Measurements from ENCODE around the gene NME5.
A peak's percentile ranks its signal among the peaks of the same experiment; 100 is the strongest.
"Not testable (repeated sequence)": the region's sequence is repeated elsewhere in the genome, so short reads cannot be mapped to it uniquely, and the experiment has no call there.

Gene NME5

GRCh38 chr5:138138949-138139780 lies at the start of gene NME5:
Gene NME5 (minus strand): TSS chr5:138139428. CDS start chr5:138138780, 648 bp downstream.
- DNase-seq, result peak; percentile 6

GRCh38 chr5:138188626-138189025 lies 49.4 kb upstream of the NME5 start:
- DNase-seq, result no peak

GRCh38 chr5:138186002-138186447 lies 46.8 kb upstream of the NME5 start:
- DNase-seq, result no peak

GRCh38 chr5:138182808-138183207 lies 43.6 kb upstream of the NME5 start:
- DNase-seq, result no peak

GRCh38 chr5:138180841-138181240 lies 41.6 kb upstream of the NME5 start:
- no peak for DNase-seq

GRCh38 chr5:138180183-138180782 lies 41.1 kb upstream of the NME5 start:
- DNase-seq, result peak; percentile 38

- DNase-seq, result no peak
These were observed 40.1 kb upstream of the NME5 start for GRCh38 chr5:138179277-138179857.

- DNase-seq, result peak; percentile 97
These were observed 39.5 kb upstream of the NME5 start, which contains the start of the genes BRD8 and KIF20A for GRCh38 chr5:138178516-138179276. Gene BRD8 (minus strand): TSS chr5:138178630. CDS start chr5:138178614, 16 bp downstream. Gene KIF20A (plus strand): TSS chr5:138179112. CDS start chr5:138179681, 569 bp downstream.

GRCh38 chr5:138177941-138178515 lies 38.8 kb upstream of the NME5 start:
- DNase-seq, result no peak

GRCh38 chr5:138170299-138170698 lies 31.1 kb upstream of the NME5 start:
- no peak for DNase-seq

- no peak for DNase-seq
These were observed 29.9 kb upstream of the NME5 start for GRCh38 chr5:138169124-138169523.

GRCh38 chr5:138163721-138164120 lies 24.5 kb upstream of the NME5 start:
- no peak for DNase-seq

GRCh38 chr5:138160706-138161105 lies 21.5 kb upstream of the NME5 start:
- DNase-seq, result no peak

GRCh38 chr5:138159666-138160065 lies 20.4 kb upstream of the NME5 start:
- DNase-seq, result no peak

- DNase-seq, result no peak
These were observed 18.4 kb upstream of the NME5 start for GRCh38 chr5:138157626-138158025.

- DNase-seq, result not testable (repeated sequence)
These were observed 16.7 kb upstream of the NME5 start for GRCh38 chr5:138155977-138156376.

- no peak for DNase-seq
These were observed 10.3 kb upstream of the NME5 start for GRCh38 chr5:138149530-138149929.

- DNase-seq, result no peak
These were observed 9.6 kb upstream of the NME5 start for GRCh38 chr5:138148811-138149210.

- DNase-seq, result not testable (repeated sequence)
These were observed 4.3 kb upstream of the NME5 start for GRCh38 chr5:138143578-138143977.

GRCh38 chr5:138141734-138142133 lies 2.5 kb upstream of the NME5 start:
- DNase-seq, result no peak

GRCh38 chr5:138140268-138140667 lies 1.0 kb upstream of the NME5 start:
- DNase-seq, result no peak

- DNase-seq, result no peak
These were observed 508 bp upstream of the NME5 start for GRCh38 chr5:138139781-138140090.

- no peak for DNase-seq
These were observed 6.7 kb downstream of the NME5 start for GRCh38 chr5:138132543-138132942.
